HFF-Myc (cell line): ENCODE measurements around the gene CCDC73.
"Not testable (repeated sequence)": the region's sequence is repeated elsewhere in the genome, so short reads cannot be mapped to it uniquely, and the experiment has no call there.

Source experiments
- DNase-seq: peaks from one replicate; pipeline ENCODE4 v3.0.0-alpha.2; 2011; ENCODE audit warnings: low read depth; ENCODE audit errors: extremely low read depth
- H3K4me3 ChIP-seq: replicated peaks from 2 replicates; pipeline ENCODE4 v1.5.1; 2011; ENCODE audit warnings: low read depth, mild to moderate bottlenecking, control low read depth, low read length
- TF ChIP-seq, protein P1 (sequence below): IDR thresholded peaks from 2 replicates; pipeline ENCODE4 v1.5.1; 2012; ENCODE audit warnings: mild to moderate bottlenecking, low read depth, low read length, control low read depth; ENCODE audit errors: missing control alignments

The CCDC73 gene

DNA sequence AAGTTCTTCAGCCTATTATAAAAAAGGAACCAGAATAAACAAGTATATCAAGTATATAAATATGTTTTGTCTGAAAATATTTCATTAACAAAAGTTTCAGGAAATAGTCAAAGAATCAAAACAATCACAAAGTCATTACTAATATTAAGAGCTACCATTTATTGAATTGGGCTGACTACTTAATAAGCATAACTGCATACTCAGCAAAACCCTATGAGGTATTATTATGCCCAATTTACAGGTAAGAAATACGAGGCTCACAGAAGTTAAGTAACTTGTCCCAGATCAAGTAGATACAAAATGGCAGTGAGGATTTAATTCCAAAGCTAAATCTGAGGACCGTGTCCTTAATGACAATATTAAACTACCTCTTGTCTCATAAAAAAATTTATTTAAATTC lies 158.6 kb downstream of the CCDC73 start:
- H3K4me3 ChIP-seq = no peak overlapping the region
- TF ChIP-seq, protein P1, sequence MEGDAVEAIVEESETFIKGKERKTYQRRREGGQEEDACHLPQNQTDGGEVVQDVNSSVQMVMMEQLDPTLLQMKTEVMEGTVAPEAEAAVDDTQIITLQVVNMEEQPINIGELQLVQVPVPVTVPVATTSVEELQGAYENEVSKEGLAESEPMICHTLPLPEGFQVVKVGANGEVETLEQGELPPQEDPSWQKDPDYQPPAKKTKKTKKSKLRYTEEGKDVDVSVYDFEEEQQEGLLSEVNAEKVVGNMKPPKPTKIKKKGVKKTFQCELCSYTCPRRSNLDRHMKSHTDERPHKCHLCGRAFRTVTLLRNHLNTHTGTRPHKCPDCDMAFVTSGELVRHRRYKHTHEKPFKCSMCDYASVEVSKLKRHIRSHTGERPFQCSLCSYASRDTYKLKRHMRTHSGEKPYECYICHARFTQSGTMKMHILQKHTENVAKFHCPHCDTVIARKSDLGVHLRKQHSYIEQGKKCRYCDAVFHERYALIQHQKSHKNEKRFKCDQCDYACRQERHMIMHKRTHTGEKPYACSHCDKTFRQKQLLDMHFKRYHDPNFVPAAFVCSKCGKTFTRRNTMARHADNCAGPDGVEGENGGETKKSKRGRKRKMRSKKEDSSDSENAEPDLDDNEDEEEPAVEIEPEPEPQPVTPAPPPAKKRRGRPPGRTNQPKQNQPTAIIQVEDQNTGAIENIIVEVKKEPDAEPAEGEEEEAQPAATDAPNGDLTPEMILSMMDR = no peak
- no peak for DNase-seq

- TF ChIP-seq, protein P1 = no peak
- DNase-seq = no peak
- H3K4me3 ChIP-seq = no peak overlapping the region
These were observed 163.6 kb downstream of the CCDC73 start for GRCh38 chr11:32630844-32631243.

GRCh38 chr11:32616903-32617302 lies 177.6 kb downstream of the CCDC73 start:
- TF ChIP-seq, protein P1 = no peak
- DNase-seq = no peak
- H3K4me3 ChIP-seq = no peak overlapping the region

DNA sequence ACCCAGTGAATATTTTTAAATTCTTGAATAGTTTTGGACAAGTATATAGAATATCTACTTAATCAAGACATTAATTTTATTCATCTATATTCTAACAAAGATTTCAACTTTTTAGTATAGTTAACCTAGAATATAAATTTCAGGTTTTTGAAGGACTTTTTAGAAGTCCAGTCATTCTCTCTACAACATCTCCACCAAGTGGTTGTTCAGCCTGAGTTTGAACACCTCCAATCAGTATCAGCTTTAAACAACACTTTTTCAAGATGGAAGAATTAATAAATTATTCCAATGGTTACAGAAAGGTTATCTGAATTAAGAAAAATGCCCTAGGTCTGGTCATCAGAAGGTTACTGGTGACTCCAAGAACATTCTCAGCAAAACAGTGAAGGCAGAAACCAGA lies 179.0 kb downstream of the CCDC73 start:
- no peak for DNase-seq
- TF ChIP-seq, protein P1 = no peak
- H3K4me3 ChIP-seq = no peak overlapping the region

DNA sequence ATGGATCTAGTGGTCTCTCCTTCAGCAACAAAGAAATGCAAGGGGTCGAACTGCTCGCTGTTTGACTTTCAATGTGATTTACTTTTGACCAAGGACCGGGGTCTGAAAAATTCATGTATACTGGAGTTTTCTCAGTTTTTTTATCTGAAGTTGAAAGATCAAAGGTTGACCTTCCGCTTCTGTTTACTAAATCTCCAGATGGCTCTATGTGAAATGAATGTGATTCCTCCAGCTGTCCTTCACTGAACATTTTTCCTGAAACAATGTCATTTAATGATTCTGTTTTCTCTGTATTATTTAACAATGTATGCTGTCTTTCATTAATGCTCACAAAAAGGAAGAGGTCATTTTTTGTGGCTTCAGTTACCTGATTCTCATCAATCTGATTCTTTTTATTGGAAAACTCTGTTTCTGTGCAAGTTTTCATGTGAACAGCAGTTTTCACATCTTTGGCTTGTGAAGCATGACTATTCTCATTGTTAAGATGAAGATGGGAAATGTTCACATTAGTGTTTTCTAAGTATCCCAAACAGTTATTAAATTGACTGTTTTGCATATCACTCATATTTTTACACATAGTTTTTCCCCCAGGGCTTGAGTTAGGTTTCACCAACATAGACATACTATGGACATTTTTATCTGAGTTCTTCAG lies 180.8 kb downstream of the CCDC73 start:
- no peak for DNase-seq
- H3K4me3 ChIP-seq = no peak overlapping the region
- TF ChIP-seq, protein P1 = no peak

- no peak for DNase-seq
- TF ChIP-seq, protein P1 = no peak
- H3K4me3 ChIP-seq = no peak overlapping the region
These were observed 183.6 kb downstream of the CCDC73 start for GRCh38 chr11:32610797-32611352.

- not testable (repeated sequence) for H3K4me3 ChIP-seq, DNase-seq
These were observed 185.6 kb downstream of the CCDC73 start for GRCh38 chr11:32608826-32609225.
